Measurements from ENCODE around the gene LCK.

- TF ChIP-seq CTCF (IDR thresholded peaks at IDR 0.05) (no peak), EP300 (IDR thresholded peaks at IDR 0.05) (no peak), POLR2A (IDR thresholded peaks at IDR 0.05) (no peak)
Measured at GRCh38 chr1:32332290-32333079, 81.4 kb downstream of the LCK start.
